Gastrocnemius medialis (tissue), 4 donors: ENCODE measurements around the gene B4GALNT2.

Experiments
- POLR2A ChIP-seq, 2 donors: fragments of 450-650 bp; IDR thresholded peaks; one replicate each; pipeline ENCODE4 v1.6.1; 2017; ENCODE audit warnings: antibody characterized with exemption in 2 of 2, mild to moderate bottlenecking in 2 of 2, moderate library complexity in 2 of 2
- TF ChIP-seq, protein P1 (sequence below), 5 experiments: fragments of 450-650 bp in 3 of 5; fragments of 200-600 bp in 2 of 5; sonication (generic) in 2 of 5; IDR thresholded peaks in 4 of 5; conservative IDR thresholded peaks in 1 of 5; 1 replicate in 4 of 5; 2 replicates in 1 of 5; pipeline ENCODE4 v1.5.1; 2016 to 2019; ENCODE audit warnings: antibody characterized with exemption in 5 of 5, mild to moderate bottlenecking in 3 of 5, moderate library complexity in 3 of 5

DNA sequence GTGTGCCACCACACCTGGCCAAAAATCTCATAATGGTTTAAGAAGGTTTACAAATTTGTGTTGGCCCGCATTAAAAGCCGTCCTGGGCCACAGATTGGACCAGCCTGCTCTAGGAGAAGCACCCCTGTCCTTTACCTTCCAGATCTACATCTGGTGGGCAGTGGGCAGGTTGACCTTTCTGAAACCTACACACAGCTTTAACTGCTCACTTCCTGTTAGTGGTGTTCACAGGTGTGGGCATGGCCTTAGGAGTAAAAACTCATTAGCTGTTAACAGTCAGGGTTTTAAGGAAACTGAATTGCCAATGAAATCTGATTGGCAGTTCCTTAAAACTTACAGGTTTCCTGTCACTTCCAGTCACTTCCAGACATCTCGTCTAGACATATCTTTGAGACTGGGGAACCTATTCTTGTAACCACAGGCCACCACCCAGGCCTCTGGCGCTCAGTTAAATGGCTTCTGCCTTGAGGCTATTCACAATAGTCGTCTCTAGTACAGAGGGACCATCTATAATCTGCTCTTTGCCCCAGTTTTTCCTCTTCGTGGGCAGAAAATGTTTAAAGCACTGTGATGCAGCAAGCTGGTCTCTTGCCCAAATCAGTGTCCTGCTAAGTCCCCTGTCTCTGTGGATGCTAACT is 48.5 kb downstream of the B4GALNT2 start:
- TF ChIP-seq, protein P1, sequence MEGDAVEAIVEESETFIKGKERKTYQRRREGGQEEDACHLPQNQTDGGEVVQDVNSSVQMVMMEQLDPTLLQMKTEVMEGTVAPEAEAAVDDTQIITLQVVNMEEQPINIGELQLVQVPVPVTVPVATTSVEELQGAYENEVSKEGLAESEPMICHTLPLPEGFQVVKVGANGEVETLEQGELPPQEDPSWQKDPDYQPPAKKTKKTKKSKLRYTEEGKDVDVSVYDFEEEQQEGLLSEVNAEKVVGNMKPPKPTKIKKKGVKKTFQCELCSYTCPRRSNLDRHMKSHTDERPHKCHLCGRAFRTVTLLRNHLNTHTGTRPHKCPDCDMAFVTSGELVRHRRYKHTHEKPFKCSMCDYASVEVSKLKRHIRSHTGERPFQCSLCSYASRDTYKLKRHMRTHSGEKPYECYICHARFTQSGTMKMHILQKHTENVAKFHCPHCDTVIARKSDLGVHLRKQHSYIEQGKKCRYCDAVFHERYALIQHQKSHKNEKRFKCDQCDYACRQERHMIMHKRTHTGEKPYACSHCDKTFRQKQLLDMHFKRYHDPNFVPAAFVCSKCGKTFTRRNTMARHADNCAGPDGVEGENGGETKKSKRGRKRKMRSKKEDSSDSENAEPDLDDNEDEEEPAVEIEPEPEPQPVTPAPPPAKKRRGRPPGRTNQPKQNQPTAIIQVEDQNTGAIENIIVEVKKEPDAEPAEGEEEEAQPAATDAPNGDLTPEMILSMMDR (IDR thresholded peaks at IDR 0.05 in 4 of 5, conservative IDR thresholded peaks at IDR 0.05 in 1 of 5) = no peak
- TF ChIP-seq POLR2A (IDR thresholded peaks at IDR 0.05) = no peak
